Transverse colon (tissue), 4 donors: Measurements from ENCODE around the gene SPACA4. TPM values are rescaled to one million over a fixed set of nuclear protein-coding genes. Genes with fewer than 3 reads are reported as not detected.

Experiments
- DNase-seq: peaks from one replicate; pipeline ENCODE4 v3.0.0-alpha.2; 2019
- H3K27ac ChIP-seq, 4 donors: fragments of 200-600 bp; sonication (generic); 2 replicates each; pipeline ENCODE4 v1.5.1; 2016 to 2018; ENCODE audit warnings: inconsistent platforms in 4 of 4
- H3K27me3 ChIP-seq: fragments of 200-600 bp; sonication (generic); 2 replicates; pipeline ENCODE4 v1.5.1; 2017; ENCODE audit warnings: inconsistent platforms
- H3K36me3 ChIP-seq, 4 donors: fragments of 200-600 bp; sonication (generic); 2 replicates each; pipeline ENCODE4 v1.5.1; 2017 to 2019; ENCODE audit warnings: inconsistent platforms in 4 of 4
- H3K4me1 ChIP-seq, 4 donors: fragments of 200-600 bp; sonication (generic); 2 replicates each; pipeline ENCODE4 v1.5.1; 2017 to 2020; ENCODE audit warnings: inconsistent platforms in 4 of 4
- H3K4me3 ChIP-seq, 4 donors: fragments of 200-600 bp; sonication (generic); 1 replicate in 1 of 4; 2 replicates in 3 of 4; pipeline versions ENCODE4 v1.5.1 to v1.6.1; 2017 to 2019; ENCODE audit warnings: inconsistent platforms in 4 of 4
- H3K9me3 ChIP-seq, 2 donors: fragments of 200-600 bp; sonication (generic); 2 replicates each; pipeline ENCODE4 v1.5.1; 2017 to 2019; ENCODE audit warnings: inconsistent platforms in 2 of 2
- EP300 ChIP-seq: sonication (generic); formaldehyde crosslinking; IDR thresholded peaks from one replicate; pipeline ENCODE4 v1.6.1; 2017; ENCODE audit warnings: antibody characterized with exemption, low read depth
- POLR2A ChIP-seq: fragments of 450-650 bp; IDR thresholded peaks from one replicate; pipeline ENCODE4 v1.6.1; 2016; ENCODE audit warnings: antibody characterized with exemption, mild to moderate bottlenecking, moderate library complexity
- POLR2AphosphoS5 ChIP-seq, 3 donors: sonication (generic); formaldehyde crosslinking; IDR thresholded peaks; one replicate each; pipeline ENCODE4 v1.6.1; 2016; ENCODE audit warnings: antibody characterized with exemption in 3 of 3
- WGBS, 2 donors: methylation state at CpG; one replicate each; pipeline ENCODE4 v1.1.5; 2018; ENCODE audit warnings: low coverage in 1 of 2; 5-methylcytosine and 5-hydroxymethylcytosine counted together
- in situ Hi-C, 4 donors: fragments of 200-750 bp; cut with MboI; loops; one replicate each; pipeline versions ENCODE4 v1.15.0 to v1.15.1; 2017; ENCODE audit warnings: low sequenced_read_pairs in 3 of 4, low pct_ligation_motif_present in 1 of 4, low pct_unique_long_range_greater_than_20kb in 1 of 4
- intact Hi-C: fragments of 100-400 bp; cut with DNase I; formaldehyde crosslinking; loops from one replicate; pipeline ENCODE4 v1.15.1; 2023; ENCODE audit warnings: low total_unique reads
- total RNA-seq, 4 donors: library from RNA; depleted of rRNA; stranded (reverse); fragments of >200 nt; gene quantifications; one replicate each; pipeline ENCODE4 v1.1.0, GENCODE V29; 2016
- TF ChIP-seq, protein P1 (sequence below), 5 experiments: fragments of 200-600 bp in 3 of 5; fragments of 450-650 bp in 2 of 5; sonication (generic) in 3 of 5; IDR thresholded peaks; 1 replicate in 2 of 5; 2 replicates in 3 of 5; pipeline ENCODE4 v1.5.1; 2016 to 2017; ENCODE audit warnings: antibody characterized with exemption in 5 of 5, inconsistent platforms in 3 of 5, mild to moderate bottlenecking in 2 of 5, moderate library complexity in 1 of 5

Gene SPACA4
- total RNA-seq, 4 donors from 2014 or later, result not detected

GRCh38 chr19:48619692-48620585 is 13.4 kb downstream of the SPACA4 start:
- H3K27me3 ChIP-seq, result no peaks in the 10 kb centered on the region
- peak overlapping the region; percentile 42 to 90 (median 64) for H3K4me3 ChIP-seq
- peaks cover 0 to 19% (median 6%) of the 10 kb centered on the region in 4 donors for H3K36me3 ChIP-seq
- H3K9me3 ChIP-seq, result no peaks in the 10 kb centered on the region
- peak overlapping the region; percentile 90 to 97 (median 94) for H3K27ac ChIP-seq
- peaks cover 31 to 62% (median 55%) of the 10 kb centered on the region in 4 donors for H3K4me1 ChIP-seq
- in situ Hi-C loops (no loop called here), intact Hi-C loops (no loop called here)
- WGBS, 2 donors, result 31 to 57% methylated on average over 1 to 6 of the region's 6 CpGs
- no peak for DNase-seq
- TF ChIP-seq POLR2AphosphoS5 (IDR thresholded peaks at IDR 0.05) (no peak), EP300 (no peak), POLR2A (no peak)
- TF ChIP-seq, protein P1, sequence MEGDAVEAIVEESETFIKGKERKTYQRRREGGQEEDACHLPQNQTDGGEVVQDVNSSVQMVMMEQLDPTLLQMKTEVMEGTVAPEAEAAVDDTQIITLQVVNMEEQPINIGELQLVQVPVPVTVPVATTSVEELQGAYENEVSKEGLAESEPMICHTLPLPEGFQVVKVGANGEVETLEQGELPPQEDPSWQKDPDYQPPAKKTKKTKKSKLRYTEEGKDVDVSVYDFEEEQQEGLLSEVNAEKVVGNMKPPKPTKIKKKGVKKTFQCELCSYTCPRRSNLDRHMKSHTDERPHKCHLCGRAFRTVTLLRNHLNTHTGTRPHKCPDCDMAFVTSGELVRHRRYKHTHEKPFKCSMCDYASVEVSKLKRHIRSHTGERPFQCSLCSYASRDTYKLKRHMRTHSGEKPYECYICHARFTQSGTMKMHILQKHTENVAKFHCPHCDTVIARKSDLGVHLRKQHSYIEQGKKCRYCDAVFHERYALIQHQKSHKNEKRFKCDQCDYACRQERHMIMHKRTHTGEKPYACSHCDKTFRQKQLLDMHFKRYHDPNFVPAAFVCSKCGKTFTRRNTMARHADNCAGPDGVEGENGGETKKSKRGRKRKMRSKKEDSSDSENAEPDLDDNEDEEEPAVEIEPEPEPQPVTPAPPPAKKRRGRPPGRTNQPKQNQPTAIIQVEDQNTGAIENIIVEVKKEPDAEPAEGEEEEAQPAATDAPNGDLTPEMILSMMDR (IDR thresholded peaks at IDR 0.05), result peak in 2 of 5 experiments; percentile 27

- H3K27ac ChIP-seq, result peak overlapping the region; percentile 83 to 94 (median 92)
- H3K4me1 ChIP-seq, result peaks cover 12 to 64% (median 52%) of the 10 kb centered on the region in 4 donors
- H3K36me3 ChIP-seq, result no peaks in the 10 kb centered on the region
- 43 to 44% methylated on average over 8 of the region's 8 CpGs for WGBS, 2 donors
- no peak for DNase-seq
- TF ChIP-seq POLR2AphosphoS5 (IDR thresholded peaks at IDR 0.05) (no peak), EP300 (no peak), POLR2A (no peak)
- TF ChIP-seq, protein P1 (IDR thresholded peaks at IDR 0.05), result no peak
- H3K9me3 ChIP-seq, result no peaks in the 10 kb centered on the region
- no peaks in the 10 kb centered on the region for H3K27me3 ChIP-seq
- intact Hi-C loops, result no loop called here
- in situ Hi-C loops, result no loop called here
- H3K4me3 ChIP-seq, result peak overlapping the region in 2 of 4 donors; percentile 4 to 34
Observed at GRCh38 chr19:48623556-48624066, 17.1 kb downstream of the SPACA4 start.

DNA sequence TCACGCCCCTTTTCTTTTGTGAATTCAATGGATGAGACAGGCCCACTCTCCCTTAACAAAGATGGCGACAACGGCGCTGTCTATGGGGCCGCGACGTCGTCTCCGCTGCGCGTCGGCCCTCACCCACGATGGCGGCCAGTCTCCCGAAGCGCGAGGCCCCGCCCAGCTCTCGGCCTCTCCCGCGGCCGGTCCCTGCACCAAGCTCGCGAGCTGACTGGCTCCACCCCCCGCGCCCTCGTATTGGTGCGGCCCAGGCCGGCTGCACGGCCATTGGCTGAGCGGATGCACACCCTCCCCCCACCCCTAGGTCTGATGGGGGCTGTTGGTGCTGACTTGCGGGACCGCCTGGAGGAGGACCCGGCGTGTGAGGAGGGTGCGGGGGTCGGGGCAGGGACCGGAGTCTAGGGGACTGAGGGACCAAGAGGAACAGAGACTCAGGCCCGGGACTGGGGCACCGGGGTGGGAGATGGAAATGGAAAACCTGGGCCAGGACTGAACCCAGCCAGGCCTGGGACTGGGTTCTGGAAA is 17.6 kb downstream of the SPACA4 start:
- Histone ChIP-seq H3K4me1 (peaks cover 12 to 64% (median 52%) of the 10 kb centered on the region in 4 donors), H3K9me3 (no peaks in the 10 kb centered on the region), H3K4me3 (peak overlapping the region; percentile 10 to 67 (median 41)), H3K36me3 (no peaks in the 10 kb centered on the region), H3K27me3 (no peaks in the 10 kb centered on the region), H3K27ac (peak overlapping the region; percentile 83 to 94 (median 92))
- intact Hi-C loops (no loop called here), in situ Hi-C loops (no loop called here)
- TF ChIP-seq EP300, result no peak
- TF ChIP-seq, protein P1 (IDR thresholded peaks at IDR 0.05), result no peak
- peak in 2 of 3 donors; percentile 28 to 50 for TF ChIP-seq POLR2AphosphoS5 (IDR thresholded peaks at IDR 0.05)
- peak; percentile 7 for TF ChIP-seq POLR2A
- 0 to 3% methylated on average over 9 to 31 of the region's 40 CpGs for WGBS, 2 donors
- peak; percentile 99 for DNase-seq
